Keratinocyte (primary cell): ENCODE measurements around the gene CILP2.

Source experiments
- CTCF ChIP-seq, 3 experiments: IDR thresholded peaks in 1 of 3; conservative IDR thresholded peaks in 1 of 3; optimal IDR thresholded peaks in 1 of 3; 2 replicates in 2 of 3; 3 replicates in 1 of 3; pipeline versions ENCODE3 to v1.5.1; 2011; ENCODE audit warnings: low read length in 3 of 3, mild to moderate bottlenecking in 3 of 3, moderate library complexity in 2 of 3, control low read depth in 1 of 3, inconsistent platforms in 1 of 3; ENCODE audit not compliant: insufficient read depth in 2 of 3; ENCODE audit errors: extremely low read depth in 1 of 3
- EZH2 ChIP-seq: IDR thresholded peaks from one replicate; pipeline ENCODE4 v1.6.1; 2012; ENCODE audit warnings: inconsistent platforms, mild to moderate bottlenecking, low read length, moderate library complexity

- TF ChIP-seq CTCF (optimal IDR thresholded peaks at IDR 0.05 in 1 of 3, IDR thresholded peaks at IDR 0.05 in 1 of 3, conservative IDR thresholded peaks at IDR 0.05 in 1 of 3; ENCODE audit: extremely low read depth in 1 of 3, insufficient read depth in 2 of 3, low read length in 3 of 3) (no peak), EZH2 (no peak)
Measured at GRCh38 chr19:19498255-19498991, 39.6 kb upstream of the CILP2 start.
